Endothelial cell of umbilical vein (primary cell): ENCODE measurements around the gene NR1H4. TPM values are rescaled to one million over a fixed set of nuclear protein-coding genes. Genes with fewer than 3 reads are reported as not detected.

Experiments
- BruUV-seq: library from RNA; stranded (reverse); fragments of 400-500 nt; replicated peaks from 2 replicates; lab custom pipeline; 2021; lab: Mats Ljungman, UMichigan
- CTCF ChIA-PET: fragments of 300-600, 350-600 bp; sonication (Branson Sonifier 250); formaldehyde crosslinking; loops from one replicate; lab custom pipeline; 2021; ENCODE audit warnings: antibody characterized with exemption, inconsistent platforms; lab: Charles Lee
- POLR2A ChIA-PET: fragments of 300-600, 350-600 bp; sonication (Branson Sonifier 250); formaldehyde crosslinking; loops from one replicate; lab custom pipeline; 2021; ENCODE audit warnings: antibody characterized with exemption, inconsistent platforms; lab: Charles Lee
- DNase-seq: peaks from one replicate; pipeline ENCODE4 v3.0.0-alpha.2; 2011; ENCODE audit warnings: low read depth, low spot score
- FAIRE-seq: peaks from 2 replicates; lab custom pipeline; 2011; peaks lifted over from hg19 to GRCh38; lab: Jason Lieb, UNC
- H2AFZ ChIP-seq: 2 replicates; pipeline ENCODE4 v1.6.0; 2012; ENCODE audit warnings: low read depth, low read length, control low read depth, inconsistent platforms
- H3K27ac ChIP-seq: 2 replicates; pipeline ENCODE4 v1.5.1; 2011; ENCODE audit warnings: low read depth, mild to moderate bottlenecking, control low read depth, low read length, moderate library complexity; ENCODE audit not compliant: insufficient read depth
- H3K27me3 ChIP-seq, 2 experiments: 2 replicates each; pipeline versions ENCODE4 v1.6.0 to v1.6.1; 2011; ENCODE audit warnings: low read length in 2 of 2, mixed read lengths in 1 of 2; ENCODE audit not compliant: control insufficient read depth in 2 of 2, insufficient read depth in 2 of 2
- H3K36me3 ChIP-seq, 2 experiments: 2 replicates in 1 of 2; 3 replicates in 1 of 2; pipeline ENCODE4 v1.5.1; 2011; ENCODE audit warnings: low read length in 2 of 2, mild to moderate bottlenecking in 1 of 2, moderate library complexity in 1 of 2; ENCODE audit not compliant: control insufficient read depth in 2 of 2, insufficient read depth in 2 of 2; ENCODE audit errors: extremely low read depth in 1 of 2
- H3K4me1 ChIP-seq: 3 replicates; pipeline ENCODE4 v1.5.1; 2011; ENCODE audit warnings: mild to moderate bottlenecking, low read length; ENCODE audit not compliant: control insufficient read depth, insufficient read depth; ENCODE audit errors: extremely low read depth
- H3K4me2 ChIP-seq: 2 replicates; pipeline ENCODE4 v1.6.1; 2011; ENCODE audit warnings: low read length, control low read depth, mixed read lengths; ENCODE audit not compliant: insufficient read depth
- H3K4me3 ChIP-seq, 3 experiments: fragments of 200-600 bp in 1 of 3; sonication (generic), shearing (Covaris generic) in 1 of 3; replicated peaks in 1 of 3; 2 replicates each; pipeline ENCODE4 v1.5.1; 2011 to 2016; ENCODE audit warnings: control low read depth in 3 of 3, low read length in 3 of 3, mild to moderate bottlenecking in 2 of 3, inconsistent platforms in 1 of 3, low read depth in 1 of 3, moderate library complexity in 1 of 3; ENCODE audit not compliant: insufficient read depth in 1 of 3
- H3K79me2 ChIP-seq: 2 replicates; pipeline ENCODE4 v1.6.0; 2012; ENCODE audit warnings: low read length, inconsistent platforms; ENCODE audit not compliant: control insufficient read depth, insufficient read depth
- H3K9ac ChIP-seq: replicated peaks from 2 replicates; pipeline ENCODE3; 2011; ENCODE audit warnings: low read length, control low read depth; ENCODE audit not compliant: insufficient read depth; ENCODE audit errors: extremely low read depth
- H3K9me1 ChIP-seq: replicated peaks from 3 replicates; pipeline ENCODE4 v1.6.0; 2011; ENCODE audit warnings: mild to moderate bottlenecking, low read length; ENCODE audit not compliant: control insufficient read depth, insufficient read depth; ENCODE audit errors: extremely low read depth
- H3K9me3 ChIP-seq: replicated peaks from 2 replicates; pipeline ENCODE4 v1.5.1; 2012; ENCODE audit warnings: low read length, inconsistent platforms; ENCODE audit not compliant: control insufficient read depth, insufficient read depth
- H4K20me1 ChIP-seq: replicated peaks from 2 replicates; pipeline ENCODE3; 2011; ENCODE audit warnings: mild to moderate bottlenecking, low read length; ENCODE audit not compliant: control insufficient read depth, insufficient read depth; ENCODE audit errors: extremely low read depth
- EZH2 ChIP-seq: IDR thresholded peaks from 2 replicates; pipeline ENCODE4 v1.6.1; 2012; ENCODE audit warnings: borderline replicate concordance, low read depth, mild to moderate bottlenecking, moderate library complexity, low read length, inconsistent platforms; ENCODE audit not compliant: severe bottlenecking
- FOS ChIP-seq: IDR thresholded peaks from 2 replicates; pipeline ENCODE4 v1.6.1; 2011; ENCODE audit warnings: mild to moderate bottlenecking, low read length, moderate library complexity, borderline replicate concordance; ENCODE audit not compliant: insufficient read depth
- GATA2 ChIP-seq: IDR thresholded peaks from 2 replicates; pipeline ENCODE4 v1.7.0; 2011; ENCODE audit warnings: low read depth, mild to moderate bottlenecking, moderate library complexity, mixed read lengths, low read length; ENCODE audit not compliant: insufficient read length, insufficient read depth
- JUN ChIP-seq: IDR thresholded peaks from 2 replicates; pipeline ENCODE4 v1.6.1; 2011; ENCODE audit warnings: borderline replicate concordance, low read depth; ENCODE audit not compliant: insufficient read length, insufficient read depth
- MYC ChIP-seq: IDR thresholded peaks from one replicate; pipeline ENCODE4 v1.6.1; 2011; ENCODE audit warnings: mild to moderate bottlenecking, low read depth, low read length
- POLR2A ChIP-seq: IDR thresholded peaks from 2 replicates; pipeline ENCODE4 v1.6.1; 2012; ENCODE audit warnings: low read depth, mild to moderate bottlenecking, control low read depth, low read length
- POLR2AphosphoS5 ChIP-seq: IDR thresholded peaks from 2 replicates; pipeline ENCODE4 v1.6.1; 2012; ENCODE audit warnings: low read depth, mild to moderate bottlenecking, control low read depth, low read length, moderate library complexity; ENCODE audit not compliant: insufficient read depth
- dilution Hi-C: fragments of 300-500 bp; cut with MboI; formaldehyde crosslinking; loops from one replicate; pipeline ENCODE4 v1.15.0; 2019; ENCODE audit warnings: low sequenced_read_pairs; ENCODE audit not compliant: extremely low pct_ligation_motif_present
- intact Hi-C: fragments of 100-400 bp; cut with micrococcal nuclease; formaldehyde crosslinking; loops from one replicate; pipeline ENCODE4 v1.10.0; 2022
- polyA plus RNA-seq, 4 experiments: library from polyadenylated mRNA; depleted of rRNA in 3 of 4; stranded (reverse) in 3 of 4; unstranded in 1 of 4; fragments of >200 nt; gene quantifications; 2 replicates each; pipeline versions ENCODE4 v1.2.1 to v1.2.3, GENCODE V29; 2011 to 2012; ENCODE audit warnings: missing spikeins in 1 of 4
- total RNA-seq: library from RNA; stranded (reverse); gene quantifications from 2 replicates; pipeline ENCODE4 v1.2.3, GENCODE V29; 2021
- TF ChIP-seq, protein P1 (sequence below): IDR thresholded peaks from 2 replicates; pipeline ENCODE4 v1.6.1; 2011; ENCODE audit not compliant: insufficient read depth, insufficient read length
- TF ChIP-seq, protein P2 (sequence below), 2 donors: IDR thresholded peaks; 1 replicate in 1 of 2; 2 replicates in 1 of 2; pipeline ENCODE4 v1.5.1; 2011; ENCODE audit warnings: low read length in 2 of 2, mild to moderate bottlenecking in 2 of 2, moderate library complexity in 2 of 2, control low read depth in 1 of 2, inconsistent platforms in 1 of 2, low read depth in 1 of 2; ENCODE audit not compliant: insufficient read depth in 1 of 2; ENCODE audit errors: extremely low read depth in 1 of 2

NR1H4 gene
- total and polyA plus RNA-seq, 2 donors (not counting 3 experiments of a cell fraction or from before 2014, with no cell fraction given), result not detected

GRCh38 chr12:100460702-100461101 lies 13.0 kb upstream of the NR1H4 start:
- no peak for DNase-seq
- H3K79me2 ChIP-seq, result no peaks in the 10 kb centered on the region
- no peaks in the 10 kb centered on the region for H3K27me3 ChIP-seq
- no TSS peak for BruUV-seq
- H3K4me2 ChIP-seq, result no peak overlapping the region
- no peak overlapping the region for H3K9ac ChIP-seq
- TF ChIP-seq, protein P1, sequence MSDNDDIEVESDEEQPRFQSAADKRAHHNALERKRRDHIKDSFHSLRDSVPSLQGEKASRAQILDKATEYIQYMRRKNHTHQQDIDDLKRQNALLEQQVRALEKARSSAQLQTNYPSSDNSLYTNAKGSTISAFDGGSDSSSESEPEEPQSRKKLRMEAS, result no peak
- TF ChIP-seq POLR2AphosphoS5 (no peak), FOS (no peak), POLR2A (no peak), GATA2 (no peak)
- H2AFZ ChIP-seq, result no peak overlapping the region
- no peaks in the 10 kb centered on the region for H3K36me3 ChIP-seq
- ChIA-PET POLR2A (no interaction called here), CTCF (interaction anchor here (0.6 kb wide), 1 partner anchor 1563 kb away, joined by 3 read pairs; no protein-coding TSS in a partner anchor)
- dilution Hi-C loops, result no loop called here
- no peaks in the 10 kb centered on the region for H3K9me1 ChIP-seq
- no peaks in the 10 kb centered on the region for H4K20me1 ChIP-seq
- intact Hi-C loops, result no loop called here
- no peaks in the 10 kb centered on the region for H3K9me3 ChIP-seq
- no peak overlapping the region for H3K27ac ChIP-seq
- no peaks in the 10 kb centered on the region for H3K4me1 ChIP-seq
- no peak for FAIRE-seq
- no peak overlapping the region for H3K4me3 ChIP-seq

DNA sequence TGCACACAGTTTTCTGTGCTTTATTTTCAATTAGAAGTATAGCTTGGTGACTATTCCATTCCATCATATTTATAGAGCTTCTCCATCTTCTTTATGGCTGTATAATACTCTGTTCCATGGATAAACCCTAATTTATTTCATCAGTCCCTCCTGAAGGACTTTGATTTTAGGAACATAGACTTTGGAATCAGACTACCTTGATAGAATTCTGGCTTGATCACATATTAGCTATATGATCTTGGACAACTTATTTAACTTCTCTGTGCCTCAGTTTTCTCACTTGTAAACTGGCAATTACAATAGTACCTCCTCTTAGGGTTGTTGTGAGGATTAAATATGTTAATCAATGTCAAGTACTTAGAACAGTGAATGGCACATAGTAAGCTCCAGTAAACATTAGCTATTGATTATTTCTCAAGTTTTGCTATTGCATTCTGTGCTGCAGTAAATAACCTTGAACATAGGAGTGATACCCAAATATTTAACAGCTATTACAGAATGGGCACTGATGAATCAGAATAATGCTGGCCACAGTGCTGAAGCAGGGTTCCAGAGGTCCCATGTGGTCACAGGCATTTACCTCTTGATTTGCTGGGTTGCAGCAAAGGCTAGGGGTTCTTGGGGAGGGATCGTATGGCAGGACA lies 12.2 kb upstream of the NR1H4 start:
- ChIA-PET POLR2A (no interaction called here), CTCF (interaction anchor here (1.5 kb wide), 1 partner anchor 15 kb away, joined by 4 read pairs; no protein-coding TSS in a partner anchor)
- H4K20me1 ChIP-seq, result no peaks in the 10 kb centered on the region
- no peak for FAIRE-seq
- no peak overlapping the region for H3K27ac ChIP-seq
- TF ChIP-seq POLR2AphosphoS5 (no peak), EZH2 (no peak), GATA2 (no peak), MYC (no peak), POLR2A (no peak), JUN (no peak), FOS (no peak)
- TF ChIP-seq, protein P2, sequence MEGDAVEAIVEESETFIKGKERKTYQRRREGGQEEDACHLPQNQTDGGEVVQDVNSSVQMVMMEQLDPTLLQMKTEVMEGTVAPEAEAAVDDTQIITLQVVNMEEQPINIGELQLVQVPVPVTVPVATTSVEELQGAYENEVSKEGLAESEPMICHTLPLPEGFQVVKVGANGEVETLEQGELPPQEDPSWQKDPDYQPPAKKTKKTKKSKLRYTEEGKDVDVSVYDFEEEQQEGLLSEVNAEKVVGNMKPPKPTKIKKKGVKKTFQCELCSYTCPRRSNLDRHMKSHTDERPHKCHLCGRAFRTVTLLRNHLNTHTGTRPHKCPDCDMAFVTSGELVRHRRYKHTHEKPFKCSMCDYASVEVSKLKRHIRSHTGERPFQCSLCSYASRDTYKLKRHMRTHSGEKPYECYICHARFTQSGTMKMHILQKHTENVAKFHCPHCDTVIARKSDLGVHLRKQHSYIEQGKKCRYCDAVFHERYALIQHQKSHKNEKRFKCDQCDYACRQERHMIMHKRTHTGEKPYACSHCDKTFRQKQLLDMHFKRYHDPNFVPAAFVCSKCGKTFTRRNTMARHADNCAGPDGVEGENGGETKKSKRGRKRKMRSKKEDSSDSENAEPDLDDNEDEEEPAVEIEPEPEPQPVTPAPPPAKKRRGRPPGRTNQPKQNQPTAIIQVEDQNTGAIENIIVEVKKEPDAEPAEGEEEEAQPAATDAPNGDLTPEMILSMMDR (IDR thresholded peaks at IDR 0.05; ENCODE audit: extremely low read depth in 1 of 2, insufficient read depth in 1 of 2, low read depth in 1 of 2, low read length in 2 of 2), result no peak
- TF ChIP-seq, protein P1, result no peak
- H3K9me3 ChIP-seq, result no peaks in the 10 kb centered on the region
- dilution Hi-C loops (no loop called here), intact Hi-C loops (no loop called here)
- H2AFZ ChIP-seq, result no peak overlapping the region
- H3K9ac ChIP-seq, result no peak overlapping the region
- BruUV-seq, result no TSS peak
- no peaks in the 10 kb centered on the region for H3K79me2 ChIP-seq
- H3K36me3 ChIP-seq, result no peaks in the 10 kb centered on the region
- H3K4me3 ChIP-seq, result no peak overlapping the region
- no peaks in the 10 kb centered on the region for H3K27me3 ChIP-seq
- no peaks in the 10 kb centered on the region for H3K9me1 ChIP-seq
- H3K4me1 ChIP-seq, result no peaks in the 10 kb centered on the region
- no peak overlapping the region for H3K4me2 ChIP-seq
- DNase-seq, result no peak
